ENCODE results near the gene C18orf32. TPM values are rescaled to one million over a fixed set of nuclear protein-coding genes. Genes with fewer than 3 reads are reported as not detected.
"Not testable (repeated sequence)": the region's sequence is repeated elsewhere in the genome, so short reads cannot be mapped to it uniquely, and the experiment has no call there.

Gene C18orf32
- total and polyA plus RNA-seq, 2 of the 8 experiments (the other 6 are each of a cell fraction or from before 2014, with no cell fraction given) = 17.3 to 20.1 TPM

DNA sequence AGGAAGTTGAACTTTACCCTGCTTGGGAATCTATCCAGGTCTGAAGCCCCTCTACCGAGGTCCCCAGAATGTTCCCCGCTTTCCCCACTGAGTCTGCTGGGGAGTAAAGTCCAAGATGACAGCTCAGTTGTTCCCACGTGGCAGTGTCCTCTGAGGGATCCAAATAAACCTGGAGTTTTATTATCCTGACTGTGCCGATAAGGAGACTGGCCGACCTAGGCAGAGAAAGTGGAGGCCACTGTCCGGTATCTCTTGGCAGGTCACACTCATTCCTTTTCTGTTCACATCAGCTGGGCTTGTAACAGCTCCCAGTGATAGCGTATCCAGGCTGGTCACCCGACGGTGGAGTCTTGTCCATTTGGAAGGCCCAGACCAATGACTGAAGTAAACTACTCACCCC is 27.5 kb upstream of the C18orf32 start:
- no peak overlapping the region for H2AFZ ChIP-seq (ENCODE audit: low read length)
- no peak for FAIRE-seq
- H4K8ac ChIP-seq (ENCODE audit: extremely low read depth, insufficient read depth, low read length) = no peak overlapping the region; the same call in 1 of the 2 replicates
- ChIA-PET POLR2A (ENCODE audit: partially characterized antibody) (interaction anchor here (1.6 kb wide), 1 partner anchor 21 kb away, joined by 5 read pairs; no protein-coding TSS in a partner anchor), CTCF (ENCODE audit: partially characterized antibody) (interaction anchor here (0.6 to 2.5 kb wide), 8 partner anchors 9 to 344 kb away, joined by 3 to 12 read pairs (median 4); no protein-coding TSS in a partner anchor)
- no peak for DNase-seq (ENCODE audit: low read depth in 1 of 2, low spot score in 2 of 2)
- no peak overlapping the region for H2BK5ac ChIP-seq (ENCODE audit: low read depth, low read length)
- H3K4me1 ChIP-seq (replicated peaks in 1 of 4; ENCODE audit: control insufficient read depth in 3 of 4, insufficient read depth in 4 of 4, low read length in 3 of 4) = peaks cover 5 to 14% (median 8%) of the 10 kb centered on the region in 4 experiments; a peak in 5 of 7 replicates
- no peak overlapping the region for H3K4me2 ChIP-seq (ENCODE audit: insufficient read depth in 1 of 2, low read depth in 2 of 2, low read length in 2 of 2)
- no peak overlapping the region for H3K14ac ChIP-seq (ENCODE audit: insufficient read length)
- no peak overlapping the region for H3K4me3 ChIP-seq (ENCODE audit: extremely low read depth in 1 of 4, insufficient read depth in 2 of 4, low read depth in 3 of 4, low read length in 4 of 4)
- H3K56ac ChIP-seq (replicated peaks; ENCODE audit: insufficient read length, low read depth, low read length) = no peak overlapping the region
- no peaks in the 10 kb centered on the region for H3K79me2 ChIP-seq (ENCODE audit: control insufficient read depth in 1 of 2, insufficient read depth in 2 of 2, low read length in 2 of 2)
- no peak overlapping the region for H4K91ac ChIP-seq (replicated peaks; ENCODE audit: insufficient read length, low read length)
- no peaks in the 10 kb centered on the region for H3K23me2 ChIP-seq (ENCODE audit: low read depth, low read length)
- no peaks in the 10 kb centered on the region for H3K36me3 ChIP-seq (ENCODE audit: control insufficient read depth in 2 of 4, insufficient read depth in 4 of 4, low read length in 3 of 4)
- no peak overlapping the region for H2BK120ac ChIP-seq (replicated peaks; ENCODE audit: low read depth, low read length)
- H4K20me1 ChIP-seq (replicated peaks in 1 of 2; ENCODE audit: control insufficient read depth in 1 of 2, insufficient read depth in 2 of 2, low read length in 2 of 2) = no peaks in the 10 kb centered on the region
- 94% methylated on average over 9 of the region's 9 CpGs; no CpG with 5 or more reads in 1 of the 2 experiments for WGBS, 2 experiments (ENCODE audit: extremely low coverage in 1 of 2, insufficient coverage in 1 of 2, insufficient read length in 1 of 2, insufficient replicate concordance in 2 of 2, low coverage in 1 of 2, low lambda C conversion rate in 2 of 2, missing lambda C conversion rate in 1 of 2)
- H3K23ac ChIP-seq (ENCODE audit: insufficient read length) = no peak overlapping the region
- H2BK15ac ChIP-seq (ENCODE audit: low read length) = no peak overlapping the region
- H2BK12ac ChIP-seq (ENCODE audit: low read depth, low read length) = 0 out of 2 replicates have a peak overlapping the region, but pooled peaks have one; percentile 50
- H4K5ac ChIP-seq (ENCODE audit: insufficient read length, low read depth, low read length) = no peak overlapping the region
- no peak overlapping the region for H3K4ac ChIP-seq (replicated peaks; ENCODE audit: insufficient read length, low read depth, low read length)
- no peak for TF ChIP-seq SP2 (IDR thresholded peaks at IDR 0.05; ENCODE audit: low read length)
- H3K18ac ChIP-seq (ENCODE audit: extremely low read depth, low read length) = no peak overlapping the region
- no peak overlapping the region for H3K9ac ChIP-seq (replicated peaks in 1 of 4; ENCODE audit: extremely low read depth in 1 of 4, low read depth in 3 of 4, low read length in 3 of 4)
- H3K27me3 ChIP-seq (replicated peaks in 1 of 4; ENCODE audit: control insufficient read depth in 3 of 4, extremely low read depth in 1 of 4, insufficient read depth in 3 of 4, low read length in 3 of 4) = no peaks in the 10 kb centered on the region
- H2BK20ac ChIP-seq (ENCODE audit: low read length) = no peak overlapping the region
- H3K27ac ChIP-seq (ENCODE audit: low read depth, low read length) = no peak overlapping the region
- no peaks in the 10 kb centered on the region for H3K9me3 ChIP-seq (ENCODE audit: insufficient read depth in 2 of 2, low read depth in 1 of 2, low read length in 1 of 2)
- H3K79me1 ChIP-seq (ENCODE audit: low read depth, low read length) = no peaks in the 10 kb centered on the region
- H2AK5ac ChIP-seq (ENCODE audit: low read depth, low read length) = no peak overlapping the region

DNA sequence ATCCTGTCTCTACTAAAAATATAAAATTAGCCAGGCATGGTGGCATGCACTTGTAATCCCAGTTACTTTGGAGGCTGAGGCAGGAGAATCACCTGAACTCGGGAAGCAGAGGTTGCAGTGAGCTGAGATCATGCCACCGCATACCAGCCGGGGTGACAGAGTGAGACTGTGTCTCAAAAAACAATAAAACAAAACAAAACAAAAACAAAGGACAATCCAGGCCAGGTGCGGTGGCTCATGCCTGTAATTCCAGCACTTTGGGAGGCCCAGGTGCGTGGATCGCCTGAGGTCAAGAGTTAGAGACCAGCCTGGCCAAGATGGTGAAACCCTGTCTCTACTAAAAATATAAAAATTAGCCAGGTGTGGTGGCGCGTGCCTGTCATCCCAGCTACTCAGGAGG is 25.8 kb upstream of the C18orf32 start:
- H3K18ac ChIP-seq (ENCODE audit: extremely low read depth, low read length); H3K36me3 ChIP-seq (ENCODE audit: control insufficient read depth in 2 of 4, insufficient read depth in 4 of 4, low read length in 3 of 4); H4K20me1 ChIP-seq (replicated peaks in 1 of 2; ENCODE audit: control insufficient read depth in 1 of 2, insufficient read depth in 2 of 2, low read length in 2 of 2); H4K8ac ChIP-seq (ENCODE audit: extremely low read depth, insufficient read depth, low read length); FAIRE-seq; POLR2A ChIA-PET (ENCODE audit: partially characterized antibody); H3K79me2 ChIP-seq (ENCODE audit: control insufficient read depth in 1 of 2, insufficient read depth in 2 of 2, low read length in 2 of 2); H3K4me3 ChIP-seq (ENCODE audit: extremely low read depth in 1 of 4, insufficient read depth in 2 of 4, low read depth in 3 of 4, low read length in 4 of 4); H3K56ac ChIP-seq (replicated peaks; ENCODE audit: insufficient read length, low read depth, low read length); H2AK5ac ChIP-seq (ENCODE audit: low read depth, low read length); H3K4me1 ChIP-seq (replicated peaks in 1 of 4; ENCODE audit: control insufficient read depth in 3 of 4, insufficient read depth in 4 of 4, low read length in 3 of 4); H3K27ac ChIP-seq (ENCODE audit: low read depth, low read length); H2BK120ac ChIP-seq (replicated peaks; ENCODE audit: low read depth, low read length); H3K23ac ChIP-seq (ENCODE audit: insufficient read length); H2BK12ac ChIP-seq (ENCODE audit: low read depth, low read length); H2AFZ ChIP-seq (ENCODE audit: low read length); H3K79me1 ChIP-seq (ENCODE audit: low read depth, low read length); H3K23me2 ChIP-seq (ENCODE audit: low read depth, low read length); H3K14ac ChIP-seq (ENCODE audit: insufficient read length); H2BK20ac ChIP-seq (ENCODE audit: low read length); H4K91ac ChIP-seq (replicated peaks; ENCODE audit: insufficient read length, low read length); H3K4me2 ChIP-seq (ENCODE audit: insufficient read depth in 1 of 2, low read depth in 2 of 2, low read length in 2 of 2); H3K9me3 ChIP-seq (ENCODE audit: insufficient read depth in 2 of 2, low read depth in 1 of 2, low read length in 1 of 2); H2BK5ac ChIP-seq (ENCODE audit: low read depth, low read length); H3K27me3 ChIP-seq (replicated peaks in 1 of 4; ENCODE audit: control insufficient read depth in 3 of 4, extremely low read depth in 1 of 4, insufficient read depth in 3 of 4, low read length in 3 of 4); H3K9ac ChIP-seq (replicated peaks in 1 of 4; ENCODE audit: extremely low read depth in 1 of 4, low read depth in 3 of 4, low read length in 3 of 4); H2BK15ac ChIP-seq (ENCODE audit: low read length); H4K5ac ChIP-seq (ENCODE audit: insufficient read length, low read depth, low read length); DNase-seq (ENCODE audit: low read depth in 1 of 2, low spot score in 2 of 2); H3K4ac ChIP-seq (replicated peaks; ENCODE audit: insufficient read length, low read depth, low read length): not testable (repeated sequence)
- CTCF ChIA-PET (ENCODE audit: partially characterized antibody) = interaction anchor here (0.6 to 5.8 kb wide), 6 partner anchors 129 to 725 kb away, joined by 3 to 45 read pairs (median 4); no protein-coding TSS in a partner anchor
- 90% methylated on average over 8 of the region's 8 CpGs; no CpG with 5 or more reads in 1 of the 2 experiments for WGBS, 2 experiments (ENCODE audit: extremely low coverage in 1 of 2, insufficient coverage in 1 of 2, insufficient read length in 1 of 2, insufficient replicate concordance in 2 of 2, low coverage in 1 of 2, low lambda C conversion rate in 2 of 2, missing lambda C conversion rate in 1 of 2)
